Neuronal stem cell (in vitro differentiated cells): ENCODE measurements around the gene IRAK2.

ENCODE experiments used
- DNase-seq: peaks from one replicate; pipeline ENCODE4 v3.0.0-alpha.2; 2013; ENCODE audit warnings: low spot score
- H2AFZ ChIP-seq: one replicate; pipeline ENCODE4 v1.6.1; 2013; ENCODE audit warnings: mild to moderate bottlenecking, low read length, inconsistent platforms
- H2AK5ac ChIP-seq: 2 replicates; pipeline ENCODE4 v1.6.1; 2013; ENCODE audit warnings: low read depth, mild to moderate bottlenecking, inconsistent platforms, low read length, moderate library complexity, mixed read lengths
- H2BK120ac ChIP-seq: 2 replicates; pipeline ENCODE4 v1.6.1; 2013; ENCODE audit warnings: low read depth, mild to moderate bottlenecking, inconsistent platforms, low read length, moderate library complexity, mixed read lengths
- H2BK12ac ChIP-seq: one replicate; pipeline ENCODE4 v1.6.1; 2013; ENCODE audit warnings: low read length, inconsistent platforms
- H2BK15ac ChIP-seq: 2 replicates; pipeline ENCODE4 v1.6.1; 2013; ENCODE audit warnings: mild to moderate bottlenecking, low read length, inconsistent platforms, mixed read lengths
- H2BK5ac ChIP-seq: one replicate; pipeline ENCODE4 v1.6.1; 2013; ENCODE audit warnings: inconsistent platforms, mild to moderate bottlenecking, low read length, moderate library complexity
- H3K14ac ChIP-seq: one replicate; pipeline ENCODE4 v1.6.1; 2013; ENCODE audit warnings: low read length, inconsistent platforms
- H3K18ac ChIP-seq: 2 replicates; pipeline ENCODE4 v1.6.1; 2013; ENCODE audit warnings: low read length, inconsistent platforms
- H3K23ac ChIP-seq: 2 replicates; pipeline ENCODE4 v1.6.1; 2013; ENCODE audit warnings: low read depth, mild to moderate bottlenecking, mixed read lengths, low read length, inconsistent platforms; ENCODE audit not compliant: poor library complexity
- H3K27ac ChIP-seq: replicated peaks from 3 replicates; pipeline ENCODE4 v1.5.1; 2013; ENCODE audit warnings: low read length, inconsistent platforms
- H3K27me3 ChIP-seq, 3 experiments: 2 replicates each; pipeline ENCODE4 v1.6.1; 2013; ENCODE audit warnings: low read length in 3 of 3, mild to moderate bottlenecking in 2 of 3, inconsistent platforms in 1 of 3, low read depth in 1 of 3, mixed read lengths in 1 of 3, moderate library complexity in 1 of 3; ENCODE audit not compliant: control insufficient read depth in 3 of 3, insufficient read depth in 3 of 3
- H3K36me3 ChIP-seq, 2 donors: replicated peaks in 1 of 2; 2 replicates each; pipeline ENCODE4 v1.6.1; 2013; ENCODE audit warnings: low read length in 2 of 2; ENCODE audit not compliant: control insufficient read depth in 2 of 2, insufficient read depth in 2 of 2
- H3K4ac ChIP-seq: 2 replicates; pipeline ENCODE4 v1.6.1; 2013; ENCODE audit warnings: inconsistent platforms, mild to moderate bottlenecking, low read length, moderate library complexity
- H3K4me1 ChIP-seq, 2 donors: 1 replicate in 1 of 2; 2 replicates in 1 of 2; pipeline ENCODE4 v1.6.1; 2013; ENCODE audit warnings: low read length in 2 of 2, low read depth in 1 of 2; ENCODE audit not compliant: control insufficient read depth in 2 of 2, insufficient read depth in 1 of 2
- H3K4me2 ChIP-seq: one replicate; pipeline ENCODE4 v1.6.1; 2013; ENCODE audit warnings: mild to moderate bottlenecking, low read length, inconsistent platforms; ENCODE audit not compliant: insufficient read depth, poor library complexity, severe bottlenecking
- H3K4me3 ChIP-seq, 2 donors: 2 replicates each; pipeline ENCODE4 v1.5.1; 2013; ENCODE audit warnings: low read length in 2 of 2, mild to moderate bottlenecking in 2 of 2, inconsistent platforms in 1 of 2, moderate library complexity in 1 of 2
- H3K79me1 ChIP-seq: one replicate; pipeline ENCODE4 v1.6.1; 2013; ENCODE audit warnings: low read depth, mild to moderate bottlenecking, inconsistent platforms, low read length, moderate library complexity
- H3K9ac ChIP-seq: one replicate; pipeline ENCODE4 v1.6.1; 2013; ENCODE audit warnings: mild to moderate bottlenecking, low read depth, low read length, inconsistent platforms; ENCODE audit not compliant: poor library complexity
- H3K9me3 ChIP-seq, 2 donors: replicated peaks in 1 of 2; 2 replicates each; pipeline versions ENCODE3 to v1.6.1; 2013; ENCODE audit warnings: low read length in 2 of 2, mild to moderate bottlenecking in 2 of 2, inconsistent platforms in 1 of 2, low read depth in 1 of 2, mixed read lengths in 1 of 2, moderate library complexity in 1 of 2; ENCODE audit not compliant: control insufficient read depth in 2 of 2, insufficient read depth in 1 of 2
- H4K8ac ChIP-seq: one replicate; pipeline ENCODE4 v1.6.1; 2013; ENCODE audit warnings: low read depth, mild to moderate bottlenecking, inconsistent platforms, low read length, moderate library complexity
- H4K91ac ChIP-seq: one replicate; pipeline ENCODE4 v1.6.1; 2013; ENCODE audit warnings: low read length, low read depth, mild to moderate bottlenecking, inconsistent platforms; ENCODE audit not compliant: poor library complexity
- WGBS, 2 donors: extraction: QIAGEN DNeasy Blood & Tissue Kit; methylation state at CpG; one replicate each; pipeline ENCODE4 v1.1.7; 2013; ENCODE audit warnings: missing lambda C conversion rate in 2 of 2, mixed read lengths in 1 of 2; ENCODE audit not compliant: insufficient read length in 2 of 2, insufficient replicate concordance in 1 of 2; ENCODE audit errors: extremely low coverage in 2 of 2; 5-methylcytosine and 5-hydroxymethylcytosine counted together

The IRAK2 gene

DNA sequence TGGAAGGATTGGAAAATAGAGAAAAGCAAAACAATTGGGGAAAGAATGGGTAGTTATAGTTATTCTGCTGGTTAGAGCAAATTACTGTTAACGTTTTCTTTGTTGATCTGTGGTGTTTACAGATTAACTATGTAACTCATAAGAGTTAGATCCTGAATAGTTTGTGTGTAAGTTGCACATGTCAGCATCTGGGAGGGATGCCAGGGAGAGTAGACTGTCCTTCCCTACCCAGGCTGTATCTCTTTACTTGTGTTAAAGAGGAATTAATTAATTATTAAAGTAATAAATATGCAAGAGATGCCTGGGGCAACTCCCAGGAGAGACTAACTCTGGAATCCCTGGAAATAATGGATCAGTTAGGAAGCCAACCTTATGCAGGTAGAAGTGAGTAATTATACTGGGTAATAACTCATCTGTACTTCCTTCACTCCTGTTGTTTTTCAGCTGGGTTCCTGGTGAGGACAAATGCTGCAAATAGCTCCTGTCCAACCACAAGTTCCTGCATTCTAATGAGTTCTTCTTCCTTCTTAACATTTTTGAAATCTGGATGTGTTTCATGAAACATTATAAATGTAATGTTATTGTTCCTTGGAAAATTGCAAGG lies 109.1 kb downstream of the IRAK2 start:
- peaks cover 9% of the 10 kb centered on the region for H3K79me1 ChIP-seq
- H2BK5ac ChIP-seq: no peak overlapping the region
- no peak overlapping the region for H2AK5ac ChIP-seq
- no peak overlapping the region for H2BK120ac ChIP-seq
- no peaks in the 10 kb centered on the region for H3K27me3 ChIP-seq
- H3K18ac ChIP-seq: no peak overlapping the region
- H3K4me2 ChIP-seq: no peak overlapping the region
- H3K4me1 ChIP-seq: peaks cover 0 to 9% of the 10 kb centered on the region in 2 donors
- peaks cover 28 to 75% of the 10 kb centered on the region in 2 donors for H3K36me3 ChIP-seq
- no peak overlapping the region for H3K14ac ChIP-seq
- H3K27ac ChIP-seq: no peak overlapping the region
- H3K4ac ChIP-seq: no peak overlapping the region
- no peak overlapping the region for H3K4me3 ChIP-seq
- H4K91ac ChIP-seq: no peak overlapping the region
- no peak overlapping the region for H2BK15ac ChIP-seq
- H4K8ac ChIP-seq: no peak overlapping the region
- H3K9ac ChIP-seq: no peak overlapping the region
- H3K23ac ChIP-seq: no peak overlapping the region
- no peak for DNase-seq
- no peaks in the 10 kb centered on the region for H3K9me3 ChIP-seq
- no peak overlapping the region for H2AFZ ChIP-seq
- WGBS, 2 donors: no CpG with 5 or more reads among the region's 1 CpG
- no peak overlapping the region for H2BK12ac ChIP-seq

DNA sequence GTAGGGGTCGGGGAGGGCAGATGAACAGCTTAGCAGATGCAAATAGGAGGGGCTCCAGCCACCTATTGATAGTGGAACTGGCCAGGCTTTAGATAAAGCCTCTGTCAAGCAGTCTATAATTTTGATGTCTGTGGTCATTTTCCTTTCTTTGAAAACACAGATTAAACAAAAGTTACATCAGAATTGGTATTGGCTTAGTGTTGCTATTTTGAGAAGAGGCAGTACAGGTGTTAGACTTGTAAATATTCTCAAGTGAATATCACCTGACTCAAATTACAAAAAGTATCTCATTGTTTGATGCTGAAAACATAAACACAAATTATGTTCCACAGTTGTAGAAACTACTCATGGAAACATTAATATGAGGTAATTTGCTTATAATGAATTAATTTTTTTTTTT lies 109.9 kb downstream of the IRAK2 start:
- H2AK5ac ChIP-seq: no peak overlapping the region
- no peak overlapping the region for H2BK120ac ChIP-seq
- H3K79me1 ChIP-seq: peaks cover 9% of the 10 kb centered on the region
- no CpG with 5 or more reads among the region's 1 CpG for WGBS, 2 donors
- H2BK15ac ChIP-seq: no peak overlapping the region
- H3K18ac ChIP-seq: no peak overlapping the region
- no peak overlapping the region for H3K14ac ChIP-seq
- no peak overlapping the region for H3K23ac ChIP-seq
- no peak overlapping the region for H3K9ac ChIP-seq
- DNase-seq: no peak
- H2AFZ ChIP-seq: no peak overlapping the region
- H3K4me3 ChIP-seq: no peak overlapping the region
- no peak overlapping the region for H3K27ac ChIP-seq
- no peak overlapping the region for H4K8ac ChIP-seq
- no peak overlapping the region for H3K4me2 ChIP-seq
- H3K4me1 ChIP-seq: peaks cover 0 to 9% of the 10 kb centered on the region in 2 donors
- no peak overlapping the region for H3K4ac ChIP-seq
- H2BK12ac ChIP-seq: no peak overlapping the region
- H3K27me3 ChIP-seq: no peaks in the 10 kb centered on the region
- H3K9me3 ChIP-seq: no peaks in the 10 kb centered on the region
- peaks cover 30 to 75% of the 10 kb centered on the region in 2 donors for H3K36me3 ChIP-seq
- H4K91ac ChIP-seq: no peak overlapping the region
- H2BK5ac ChIP-seq: no peak overlapping the region

DNA sequence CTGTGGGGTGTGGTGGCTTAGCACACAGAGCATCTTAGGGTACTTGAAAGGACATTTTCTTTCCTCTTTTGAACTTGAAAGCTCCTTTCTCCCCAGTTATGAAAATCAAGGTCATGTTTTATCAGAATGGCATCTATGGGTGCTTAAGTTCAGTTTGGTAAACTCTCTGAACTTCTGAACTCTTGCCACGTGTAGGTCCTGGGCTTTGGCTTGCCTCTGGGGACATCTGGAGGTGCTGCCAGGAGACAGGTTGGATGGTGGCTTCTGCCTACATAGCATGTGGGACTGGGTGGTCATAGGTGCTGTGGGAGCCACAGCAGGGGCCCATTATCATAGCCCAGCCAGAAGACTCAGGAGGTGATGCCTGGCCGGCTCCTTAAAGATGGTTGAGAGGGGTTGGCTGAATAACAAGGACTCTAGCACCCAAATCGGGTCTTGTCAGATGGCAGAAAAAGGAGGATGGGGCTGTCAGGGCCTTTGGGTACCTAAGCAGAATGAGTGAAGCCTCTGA lies 112.5 kb downstream of the IRAK2 start:
- Histone ChIP-seq H3K79me1 (peaks cover 6% of the 10 kb centered on the region), H3K4ac (no peak overlapping the region), H2BK12ac (no peak overlapping the region), H3K14ac (no peak overlapping the region), H3K18ac (no peak overlapping the region), H2BK120ac (no peak overlapping the region), H3K9ac (no peak overlapping the region), H3K27ac (no peak overlapping the region), H3K27me3 (no peaks in the 10 kb centered on the region), H3K4me1 (peaks cover 0 to 9% of the 10 kb centered on the region in 2 donors), H3K9me3 (no peaks in the 10 kb centered on the region), H2AFZ (no peak overlapping the region), H4K8ac (no peak overlapping the region), H4K91ac (no peak overlapping the region), H3K4me2 (no peak overlapping the region), H2AK5ac (no peak overlapping the region), H2BK15ac (no peak overlapping the region), H3K23ac (no peak overlapping the region), H3K36me3 (peaks cover 22 to 71% of the 10 kb centered on the region in 2 donors), H2BK5ac (peak overlapping the region; percentile 46), H3K4me3 (no peak overlapping the region)
- no CpG with 5 or more reads among the region's 3 CpGs for WGBS, 2 donors
- DNase-seq: no peak

DNA sequence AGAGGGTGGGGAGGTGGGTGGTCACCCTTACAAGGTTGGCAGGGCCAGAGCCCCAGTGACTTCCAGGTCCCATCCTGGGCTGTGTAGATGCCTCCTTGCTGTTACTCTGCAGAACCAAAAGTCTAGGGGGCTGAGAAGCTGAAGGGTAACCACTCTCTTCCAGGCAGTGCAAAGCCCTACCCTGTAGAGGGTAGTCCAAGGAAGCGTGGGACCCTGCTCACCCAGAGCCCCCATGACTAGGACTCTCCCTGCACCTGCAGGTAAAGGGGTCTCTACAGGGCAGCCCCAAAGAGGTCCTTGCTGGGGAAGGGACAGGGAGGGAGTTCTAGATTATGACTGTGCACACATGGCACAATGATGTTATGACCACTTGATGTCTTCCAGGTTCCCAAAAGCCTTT lies 113.8 kb downstream of the IRAK2 start:
- Histone ChIP-seq H2BK120ac (no peak overlapping the region), H2BK12ac (no peak overlapping the region), H4K8ac (peak overlapping the region; percentile 31), H2AK5ac (no peak overlapping the region), H3K4ac (no peak overlapping the region), H2BK15ac (no peak overlapping the region), H3K14ac (no peak overlapping the region), H3K18ac (no peak overlapping the region), H3K36me3 (peaks cover 25 to 74% of the 10 kb centered on the region in 2 donors), H2BK5ac (no peak overlapping the region), H3K9me3 (no peaks in the 10 kb centered on the region), H3K27ac (no peak overlapping the region), H3K9ac (no peak overlapping the region), H3K4me1 (peaks cover 0 to 7% of the 10 kb centered on the region in 2 donors), H2AFZ (no peak overlapping the region), H3K27me3 (no peaks in the 10 kb centered on the region), H4K91ac (no peak overlapping the region), H3K4me3 (no peak overlapping the region), H3K4me2 (no peak overlapping the region), H3K79me1 (peaks cover 6% of the 10 kb centered on the region), H3K23ac (peak overlapping the region; percentile 77)
- WGBS, 2 donors: no CpG with 5 or more reads among the region's 1 CpG
- DNase-seq: no peak
